KMS-11 (cell line): ENCODE results near the gene SOX11.

Experiments used
- H2AFZ ChIP-seq: fragments of 200-600 bp; sonication (generic); 2 replicates; pipeline ENCODE4 v1.6.1; 2016; ENCODE audit warnings: antibody characterized with exemption, mixed run types, low read depth
- H3K27ac ChIP-seq: fragments of 200-600 bp; sonication (generic); 2 replicates; pipeline ENCODE4 v1.6.1; 2016; ENCODE audit warnings: mild to moderate bottlenecking, mixed run types
- H3K27me3 ChIP-seq: fragments of 200-600 bp; sonication (generic); 2 replicates; pipeline ENCODE4 v1.6.1; 2017; ENCODE audit warnings: mild to moderate bottlenecking, low read depth, mixed run types, moderate library complexity; ENCODE audit not compliant: insufficient read depth
- H3K36me3 ChIP-seq: fragments of 200-600 bp; sonication (generic); 2 replicates; pipeline ENCODE4 v1.6.1; 2017; ENCODE audit warnings: mild to moderate bottlenecking, mixed run types; ENCODE audit not compliant: insufficient read depth
- H3K4me1 ChIP-seq: fragments of 200-600 bp; sonication (generic); 2 replicates; pipeline ENCODE4 v1.6.1; 2016; ENCODE audit warnings: mild to moderate bottlenecking, low read depth, mixed run types; ENCODE audit not compliant: poor library complexity, severe bottlenecking
- H3K4me2 ChIP-seq: fragments of 200-600 bp; sonication (generic); 2 replicates; pipeline ENCODE4 v1.7.0; 2016; ENCODE audit warnings: mild to moderate bottlenecking, mixed run types
- H3K4me3 ChIP-seq: fragments of 200-600 bp; sonication (generic); IDR thresholded peaks from 2 replicates; pipeline ENCODE4 v1.6.1; 2017; ENCODE audit warnings: low read depth, low read length, mixed read lengths; ENCODE audit not compliant: insufficient read depth
- H3K79me2 ChIP-seq: fragments of 200-600 bp; sonication (generic); 2 replicates; pipeline ENCODE4 v1.6.1; 2016; ENCODE audit warnings: low read depth, mixed run types; ENCODE audit not compliant: insufficient read depth
- H3K9ac ChIP-seq: fragments of 200-600 bp; sonication (generic); 2 replicates; pipeline ENCODE4 v1.6.1; 2016; ENCODE audit warnings: mild to moderate bottlenecking, mixed run types
- H4K20me1 ChIP-seq: fragments of 200-600 bp; sonication (generic); 2 replicates; pipeline ENCODE4 v1.6.1; 2016; ENCODE audit warnings: mild to moderate bottlenecking, mixed run types; ENCODE audit not compliant: insufficient read depth
- TF ChIP-seq, protein P1 (sequence below): fragments of 200-600 bp; sonication (generic); conservative IDR thresholded peaks from 2 replicates; pipeline ENCODE4 v1.6.1; 2017; ENCODE audit warnings: low read depth, mild to moderate bottlenecking, antibody characterized with exemption, low read length, moderate library complexity, mixed read lengths

Gene SOX11

DNA sequence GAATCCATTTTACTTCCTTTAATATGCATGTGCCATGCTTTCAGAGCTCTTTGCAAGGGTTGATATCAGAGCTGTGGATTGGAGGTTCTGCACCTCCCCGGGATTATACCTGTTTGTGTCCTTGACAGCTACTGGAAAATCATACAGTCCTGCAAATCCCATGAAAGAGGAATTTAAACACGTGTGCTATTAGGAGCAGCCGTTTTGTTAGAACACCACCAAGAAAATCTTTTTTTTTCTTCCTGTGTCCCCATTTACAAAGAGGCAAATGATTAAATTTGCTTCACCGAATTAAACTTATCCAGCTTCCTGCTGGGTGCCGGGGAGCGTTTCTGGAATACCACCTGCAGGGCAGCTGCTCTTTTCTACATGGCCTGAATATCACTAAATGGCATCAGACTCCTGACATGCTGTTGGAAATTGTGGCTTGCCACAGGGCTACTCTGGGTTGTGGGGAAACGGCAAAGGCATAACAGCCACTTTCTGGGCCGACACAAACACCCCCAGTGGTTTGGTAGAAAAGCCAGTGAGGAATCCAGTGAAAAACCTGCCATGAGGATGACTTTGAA lies 23.4 kb upstream of the SOX11 start:
- Histone ChIP-seq H3K27ac (no peak overlapping the region), H3K9ac (no peak overlapping the region), H3K27me3 (no peaks in the 10 kb centered on the region), H3K36me3 (no peaks in the 10 kb centered on the region), H3K4me1 (no peaks in the 10 kb centered on the region), H3K4me2 (no peak overlapping the region), H2AFZ (no peak overlapping the region), H4K20me1 (no peaks in the 10 kb centered on the region), H3K79me2 (no peaks in the 10 kb centered on the region), H3K4me3 (no peak overlapping the region)
- TF ChIP-seq, protein P1, sequence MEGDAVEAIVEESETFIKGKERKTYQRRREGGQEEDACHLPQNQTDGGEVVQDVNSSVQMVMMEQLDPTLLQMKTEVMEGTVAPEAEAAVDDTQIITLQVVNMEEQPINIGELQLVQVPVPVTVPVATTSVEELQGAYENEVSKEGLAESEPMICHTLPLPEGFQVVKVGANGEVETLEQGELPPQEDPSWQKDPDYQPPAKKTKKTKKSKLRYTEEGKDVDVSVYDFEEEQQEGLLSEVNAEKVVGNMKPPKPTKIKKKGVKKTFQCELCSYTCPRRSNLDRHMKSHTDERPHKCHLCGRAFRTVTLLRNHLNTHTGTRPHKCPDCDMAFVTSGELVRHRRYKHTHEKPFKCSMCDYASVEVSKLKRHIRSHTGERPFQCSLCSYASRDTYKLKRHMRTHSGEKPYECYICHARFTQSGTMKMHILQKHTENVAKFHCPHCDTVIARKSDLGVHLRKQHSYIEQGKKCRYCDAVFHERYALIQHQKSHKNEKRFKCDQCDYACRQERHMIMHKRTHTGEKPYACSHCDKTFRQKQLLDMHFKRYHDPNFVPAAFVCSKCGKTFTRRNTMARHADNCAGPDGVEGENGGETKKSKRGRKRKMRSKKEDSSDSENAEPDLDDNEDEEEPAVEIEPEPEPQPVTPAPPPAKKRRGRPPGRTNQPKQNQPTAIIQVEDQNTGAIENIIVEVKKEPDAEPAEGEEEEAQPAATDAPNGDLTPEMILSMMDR = no peak

DNA sequence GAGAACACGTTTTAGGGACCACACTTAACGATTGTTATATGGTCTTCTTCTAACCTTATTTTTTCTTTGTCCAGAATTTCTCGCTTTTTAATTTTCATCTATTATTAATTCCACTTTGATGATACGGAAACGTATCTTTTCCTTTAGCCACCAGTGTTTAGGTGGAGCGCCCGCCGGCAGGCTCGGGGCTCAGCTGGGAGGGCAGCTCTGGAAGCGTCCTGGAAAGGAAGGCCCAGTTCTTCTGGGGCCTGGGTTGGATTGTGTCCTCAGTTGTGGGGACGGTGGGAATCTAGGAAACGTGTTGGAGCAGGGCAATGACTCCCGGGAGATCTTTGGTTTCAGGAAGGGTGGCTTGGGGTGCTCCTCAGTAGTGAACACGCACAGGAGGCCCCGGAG lies 19.4 kb upstream of the SOX11 start:
- Histone ChIP-seq H3K36me3 (no peaks in the 10 kb centered on the region), H3K27me3 (no peaks in the 10 kb centered on the region), H3K9ac (no peak overlapping the region), H3K79me2 (no peaks in the 10 kb centered on the region), H3K27ac (no peak overlapping the region), H3K4me3 (no peak overlapping the region), H4K20me1 (no peaks in the 10 kb centered on the region), H2AFZ (no peak overlapping the region), H3K4me1 (no peaks in the 10 kb centered on the region), H3K4me2 (no peak overlapping the region)
- TF ChIP-seq, protein P1 = no peak

DNA sequence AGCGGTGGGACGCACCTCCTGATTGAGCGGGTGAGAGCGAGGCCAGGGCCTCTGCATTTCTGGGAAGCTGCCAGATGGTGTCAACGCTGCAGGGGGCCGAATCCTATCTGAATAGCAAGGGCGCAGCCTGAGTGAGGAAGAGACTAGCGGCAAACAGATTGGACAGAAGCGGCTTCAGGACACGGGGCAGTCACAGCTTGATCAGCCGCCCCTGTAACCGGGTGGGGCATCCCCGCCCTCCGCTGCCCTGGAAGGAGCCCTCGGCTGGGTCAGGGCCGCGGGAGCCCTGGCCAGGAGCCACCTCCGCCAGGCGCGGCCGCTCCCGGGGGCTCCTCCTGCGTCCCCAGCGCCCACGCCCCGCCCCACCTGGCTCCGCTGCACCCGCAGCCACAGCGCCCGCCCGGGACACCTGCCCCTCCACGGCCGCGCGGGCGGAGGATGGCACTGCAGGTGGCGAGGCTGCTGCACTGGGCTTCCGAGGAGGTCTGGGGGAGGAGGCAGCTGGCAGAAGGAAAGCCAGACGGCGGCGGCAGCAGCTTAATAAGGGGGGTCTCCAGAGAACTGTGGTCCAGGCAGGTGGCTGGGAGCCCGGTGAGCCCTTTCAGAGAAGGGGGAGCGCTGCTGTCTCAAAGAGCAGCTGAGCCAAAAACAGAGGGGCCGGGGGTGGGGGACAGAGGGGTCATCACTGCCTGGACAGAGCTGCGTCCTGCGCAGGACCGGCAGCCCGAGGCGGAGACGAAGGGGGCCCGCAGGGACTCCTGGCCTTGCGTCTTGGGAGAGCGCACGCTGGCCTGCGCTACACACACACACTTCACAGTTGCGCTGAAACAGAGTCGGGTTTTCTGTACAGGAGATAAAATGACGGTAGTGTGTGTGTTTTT lies 18.8 kb upstream of the SOX11 start:
- H3K36me3 ChIP-seq = no peaks in the 10 kb centered on the region
- H3K27ac ChIP-seq = no peak overlapping the region
- no peak overlapping the region for H3K9ac ChIP-seq
- H4K20me1 ChIP-seq = no peaks in the 10 kb centered on the region
- H3K27me3 ChIP-seq = no peaks in the 10 kb centered on the region
- H3K79me2 ChIP-seq = no peaks in the 10 kb centered on the region
- TF ChIP-seq, protein P1 = no peak
- no peak overlapping the region for H2AFZ ChIP-seq
- H3K4me2 ChIP-seq = no peak overlapping the region
- H3K4me3 ChIP-seq = no peak overlapping the region
- no peaks in the 10 kb centered on the region for H3K4me1 ChIP-seq

DNA sequence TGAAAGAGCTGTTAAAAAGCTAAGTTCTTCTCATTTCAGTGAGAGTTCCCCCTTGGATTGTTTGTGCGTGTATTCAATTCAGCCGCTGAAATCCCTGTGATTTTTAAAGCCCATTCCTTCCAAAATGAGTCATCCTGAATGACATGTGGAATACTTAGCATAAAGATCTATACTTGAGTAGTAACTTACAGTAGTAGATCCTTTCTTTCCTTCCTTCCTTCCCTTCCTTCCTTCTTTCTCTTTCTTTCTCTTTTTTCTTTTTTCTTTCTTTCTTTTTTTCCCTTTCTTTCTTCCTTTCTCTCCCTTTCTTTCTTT lies 18.2 kb upstream of the SOX11 start:
- Histone ChIP-seq H3K4me2 (no peak overlapping the region), H3K4me3 (no peak overlapping the region), H2AFZ (no peak overlapping the region), H3K36me3 (no peaks in the 10 kb centered on the region), H4K20me1 (no peaks in the 10 kb centered on the region), H3K27ac (no peak overlapping the region), H3K9ac (no peak overlapping the region), H3K4me1 (no peaks in the 10 kb centered on the region), H3K79me2 (no peaks in the 10 kb centered on the region), H3K27me3 (no peaks in the 10 kb centered on the region)
- TF ChIP-seq, protein P1 = no peak
